Fibroblast of pulmonary artery (primary cell): Measurements from ENCODE around the gene EEA1.
"Not testable (repeated sequence)": the region's sequence is repeated elsewhere in the genome, so short reads cannot be mapped to it uniquely, and the experiment has no call there.

ENCODE experiments used
- DNase-seq: peaks from one replicate; pipeline ENCODE4 v3.0.0-alpha.2; 2010; ENCODE audit warnings: low read depth
- H3K4me3 ChIP-seq: replicated peaks from 2 replicates; pipeline ENCODE4 v1.5.1; 2011; ENCODE audit warnings: low read depth, mild to moderate bottlenecking, control low read depth, low read length, moderate library complexity
- TF ChIP-seq, protein P1 (sequence below): IDR thresholded peaks from 2 replicates; pipeline ENCODE4 v1.5.1; 2011; ENCODE audit warnings: mild to moderate bottlenecking, control low read depth, low read length, inconsistent platforms; ENCODE audit errors: missing control alignments

EEA1 gene

GRCh38 chr12:92968176-92968813, 39.2 kb upstream of the EEA1 start:
- TF ChIP-seq, protein P1, sequence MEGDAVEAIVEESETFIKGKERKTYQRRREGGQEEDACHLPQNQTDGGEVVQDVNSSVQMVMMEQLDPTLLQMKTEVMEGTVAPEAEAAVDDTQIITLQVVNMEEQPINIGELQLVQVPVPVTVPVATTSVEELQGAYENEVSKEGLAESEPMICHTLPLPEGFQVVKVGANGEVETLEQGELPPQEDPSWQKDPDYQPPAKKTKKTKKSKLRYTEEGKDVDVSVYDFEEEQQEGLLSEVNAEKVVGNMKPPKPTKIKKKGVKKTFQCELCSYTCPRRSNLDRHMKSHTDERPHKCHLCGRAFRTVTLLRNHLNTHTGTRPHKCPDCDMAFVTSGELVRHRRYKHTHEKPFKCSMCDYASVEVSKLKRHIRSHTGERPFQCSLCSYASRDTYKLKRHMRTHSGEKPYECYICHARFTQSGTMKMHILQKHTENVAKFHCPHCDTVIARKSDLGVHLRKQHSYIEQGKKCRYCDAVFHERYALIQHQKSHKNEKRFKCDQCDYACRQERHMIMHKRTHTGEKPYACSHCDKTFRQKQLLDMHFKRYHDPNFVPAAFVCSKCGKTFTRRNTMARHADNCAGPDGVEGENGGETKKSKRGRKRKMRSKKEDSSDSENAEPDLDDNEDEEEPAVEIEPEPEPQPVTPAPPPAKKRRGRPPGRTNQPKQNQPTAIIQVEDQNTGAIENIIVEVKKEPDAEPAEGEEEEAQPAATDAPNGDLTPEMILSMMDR: no peak
- peak; percentile 39 for DNase-seq
- H3K4me3 ChIP-seq: no peak overlapping the region

DNA sequence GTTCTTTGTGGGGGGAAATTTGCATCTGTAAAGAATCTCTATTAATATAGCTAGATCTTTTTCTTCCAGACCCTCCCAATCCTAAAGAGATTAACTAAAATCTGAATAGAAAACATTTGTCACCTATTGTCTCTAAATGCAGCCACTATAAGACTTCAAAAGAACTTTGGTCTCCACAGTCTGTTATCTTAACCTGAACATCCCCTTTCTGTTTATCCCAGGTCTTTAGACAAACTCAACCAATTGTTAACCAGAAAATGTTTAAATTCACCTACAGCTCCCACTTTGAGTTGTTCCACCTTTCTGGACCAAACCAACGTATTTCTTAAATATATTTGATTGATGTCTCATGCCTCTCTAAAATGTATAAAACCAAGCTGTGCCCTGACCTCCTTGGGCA, 35.3 kb upstream of the EEA1 start:
- DNase-seq, H3K4me3 ChIP-seq: not testable (repeated sequence)

DNA sequence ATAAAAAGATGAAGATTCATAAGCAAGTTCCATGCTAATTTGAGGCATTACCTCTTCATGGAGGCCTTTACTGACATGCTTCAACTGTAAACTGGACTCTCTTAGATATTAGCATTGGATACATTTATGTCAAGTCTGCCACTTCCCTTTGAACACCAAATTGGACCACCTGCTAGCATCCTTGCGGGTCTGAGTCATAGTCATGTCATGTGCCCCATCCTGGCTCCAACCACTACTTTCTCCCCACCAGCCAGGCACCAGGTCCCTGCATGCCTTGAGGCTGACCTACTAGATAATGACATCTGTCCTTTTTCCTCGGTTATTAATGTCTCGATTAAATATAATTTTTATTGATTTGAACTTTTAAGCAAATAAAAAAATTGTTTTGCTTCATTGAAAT, 32.9 kb upstream of the EEA1 start:
- TF ChIP-seq, protein P1: no peak
- DNase-seq: no peak
- no peak overlapping the region for H3K4me3 ChIP-seq

- TF ChIP-seq, protein P1: no peak
- peak; percentile 92 for DNase-seq
- H3K4me3 ChIP-seq: no peak overlapping the region
Measured at GRCh38 chr12:92955997-92956663, 27.0 kb upstream of the EEA1 start.

DNA sequence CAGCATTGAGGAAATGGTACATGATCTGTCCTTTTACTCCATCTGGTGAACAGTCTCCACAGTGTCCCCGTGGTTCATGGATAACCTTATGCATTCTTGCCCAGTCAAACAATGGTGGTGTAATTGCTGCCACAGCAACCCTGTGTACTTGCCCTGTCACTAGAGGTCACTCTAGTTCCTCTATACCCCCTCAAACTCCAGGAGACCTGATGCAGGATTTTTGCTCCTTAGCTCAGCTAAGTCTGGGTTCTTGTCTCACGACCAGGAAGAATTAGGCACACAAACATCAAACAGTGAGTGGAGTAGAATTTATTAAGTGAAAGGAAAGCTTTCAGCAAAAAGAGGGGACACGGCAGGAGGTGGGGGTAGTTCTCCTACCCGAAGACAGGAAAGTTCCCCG, 24.7 kb upstream of the EEA1 start:
- H3K4me3 ChIP-seq: no peak overlapping the region
- no peak for DNase-seq
- TF ChIP-seq, protein P1: no peak

- H3K4me3 ChIP-seq: no peak overlapping the region
- DNase-seq: no peak
- TF ChIP-seq, protein P1: no peak
Measured at GRCh38 chr12:92952394-92952793, 23.3 kb upstream of the EEA1 start.

DNA sequence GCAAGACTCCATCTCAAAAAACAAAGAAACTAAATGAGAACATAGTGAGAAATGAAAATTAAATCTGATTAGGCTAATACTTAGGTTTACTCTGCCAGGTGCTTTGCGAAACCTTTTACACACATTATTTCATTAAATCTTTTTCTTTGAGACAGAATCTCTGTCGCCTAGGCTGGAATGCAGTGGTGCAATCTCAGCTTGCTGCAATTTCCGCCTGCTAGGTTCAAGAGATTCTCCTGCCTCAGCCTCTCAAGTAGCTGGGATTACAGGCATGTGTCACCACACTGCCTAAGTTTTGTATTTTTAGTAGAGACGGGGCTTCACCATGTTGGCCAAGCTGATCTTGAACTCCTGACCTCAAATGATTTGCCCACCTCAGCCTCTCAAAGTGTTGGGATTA, 21.9 kb upstream of the EEA1 start:
- no peak overlapping the region for H3K4me3 ChIP-seq
- TF ChIP-seq, protein P1: no peak
- DNase-seq: no peak
